ENCODE measurements around the gene LSS.

- TF ChIP-seq, protein P1, sequence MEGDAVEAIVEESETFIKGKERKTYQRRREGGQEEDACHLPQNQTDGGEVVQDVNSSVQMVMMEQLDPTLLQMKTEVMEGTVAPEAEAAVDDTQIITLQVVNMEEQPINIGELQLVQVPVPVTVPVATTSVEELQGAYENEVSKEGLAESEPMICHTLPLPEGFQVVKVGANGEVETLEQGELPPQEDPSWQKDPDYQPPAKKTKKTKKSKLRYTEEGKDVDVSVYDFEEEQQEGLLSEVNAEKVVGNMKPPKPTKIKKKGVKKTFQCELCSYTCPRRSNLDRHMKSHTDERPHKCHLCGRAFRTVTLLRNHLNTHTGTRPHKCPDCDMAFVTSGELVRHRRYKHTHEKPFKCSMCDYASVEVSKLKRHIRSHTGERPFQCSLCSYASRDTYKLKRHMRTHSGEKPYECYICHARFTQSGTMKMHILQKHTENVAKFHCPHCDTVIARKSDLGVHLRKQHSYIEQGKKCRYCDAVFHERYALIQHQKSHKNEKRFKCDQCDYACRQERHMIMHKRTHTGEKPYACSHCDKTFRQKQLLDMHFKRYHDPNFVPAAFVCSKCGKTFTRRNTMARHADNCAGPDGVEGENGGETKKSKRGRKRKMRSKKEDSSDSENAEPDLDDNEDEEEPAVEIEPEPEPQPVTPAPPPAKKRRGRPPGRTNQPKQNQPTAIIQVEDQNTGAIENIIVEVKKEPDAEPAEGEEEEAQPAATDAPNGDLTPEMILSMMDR (conservative IDR thresholded peaks at IDR 0.05 in 1 of 2, IDR thresholded peaks at IDR 0.05 in 1 of 2; ENCODE audit: extremely low read depth in 1 of 2, insufficient read depth in 1 of 2, low read depth in 1 of 2, low read length in 2 of 2), result no peak
- no peak for TF ChIP-seq EZH2 (IDR thresholded peaks at IDR 0.05; ENCODE audit: borderline replicate concordance, low read length)
These were observed 22.8 kb downstream of the LSS start for GRCh38 chr21:46205766-46206162.
